Skin of body (tissue), 2 donors: ENCODE data around the gene VSTM4. TPM values are rescaled to one million over a fixed set of nuclear protein-coding genes. Genes with fewer than 3 reads are reported as not detected.

Experiments
- DNase-seq: peaks from one replicate; lab custom pipeline; 2025; lab: John Stamatoyannopoulos, UW
- total RNA-seq: library from RNA; depleted of rRNA; stranded (reverse); fragments of >200 nt; gene quantifications from one replicate; pipeline ENCODE4 v1.2.3, GENCODE V29; 2014

VSTM4 gene
- total RNA-seq, 1 donor from 2014 or later, result 40.5 TPM

DNA sequence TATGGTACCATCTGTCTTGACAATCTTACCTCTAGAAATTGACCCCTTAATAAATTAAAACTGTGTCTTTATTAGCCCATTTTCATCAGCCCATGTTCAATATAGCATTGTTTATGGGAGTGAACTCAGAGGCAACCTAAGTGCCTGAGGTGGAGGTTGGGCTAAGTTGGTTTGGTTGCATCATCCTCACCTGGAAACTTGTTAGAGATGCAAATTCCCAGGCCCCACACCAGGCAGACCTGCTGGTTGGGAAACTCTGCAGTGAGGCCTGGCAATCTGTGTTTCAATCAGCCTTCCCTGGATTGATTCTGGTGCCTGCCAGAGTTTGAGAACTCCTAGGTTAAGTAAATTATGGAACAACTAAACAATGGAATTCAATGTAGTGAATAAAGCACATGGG is 27.9 kb upstream of the VSTM4 start:
- no peak for DNase-seq

DNA sequence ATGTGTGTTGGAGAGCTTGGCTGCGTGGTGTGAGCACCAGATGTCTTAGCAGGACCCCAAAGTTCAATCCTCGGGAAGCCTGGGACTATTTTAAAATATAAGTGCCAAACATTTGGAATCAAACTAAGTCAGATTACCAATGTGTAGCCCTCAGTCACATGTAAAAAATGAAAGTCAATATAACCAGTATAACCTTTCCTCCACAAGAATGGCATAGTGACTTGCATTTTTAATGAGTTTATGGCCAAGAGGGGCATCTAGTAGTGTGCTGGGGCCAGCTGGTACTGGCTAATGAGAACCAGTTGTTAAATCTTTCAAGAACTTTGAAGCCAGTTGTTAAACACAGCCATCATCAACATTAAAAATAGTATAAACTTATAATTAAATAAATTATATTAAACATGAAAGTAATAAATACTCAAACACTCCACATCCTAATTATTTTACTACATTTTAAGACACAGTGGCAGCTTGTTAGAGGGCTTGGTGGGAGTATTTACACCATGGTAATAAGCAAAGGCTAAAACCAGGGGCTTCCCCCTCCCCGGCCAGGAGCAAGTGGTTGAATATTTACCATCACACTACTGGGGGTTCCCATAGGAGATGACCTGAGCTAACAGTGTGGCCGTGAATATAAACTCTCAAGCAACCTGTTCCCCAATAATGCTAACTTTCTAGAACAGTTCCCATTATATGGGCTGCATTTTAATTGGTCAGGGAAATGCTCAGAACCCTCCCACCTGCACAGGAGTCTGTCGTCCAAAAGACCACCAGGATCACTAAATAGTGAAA is 26.4 kb upstream of the VSTM4 start:
- DNase-seq, result peak; percentile 30

DNA sequence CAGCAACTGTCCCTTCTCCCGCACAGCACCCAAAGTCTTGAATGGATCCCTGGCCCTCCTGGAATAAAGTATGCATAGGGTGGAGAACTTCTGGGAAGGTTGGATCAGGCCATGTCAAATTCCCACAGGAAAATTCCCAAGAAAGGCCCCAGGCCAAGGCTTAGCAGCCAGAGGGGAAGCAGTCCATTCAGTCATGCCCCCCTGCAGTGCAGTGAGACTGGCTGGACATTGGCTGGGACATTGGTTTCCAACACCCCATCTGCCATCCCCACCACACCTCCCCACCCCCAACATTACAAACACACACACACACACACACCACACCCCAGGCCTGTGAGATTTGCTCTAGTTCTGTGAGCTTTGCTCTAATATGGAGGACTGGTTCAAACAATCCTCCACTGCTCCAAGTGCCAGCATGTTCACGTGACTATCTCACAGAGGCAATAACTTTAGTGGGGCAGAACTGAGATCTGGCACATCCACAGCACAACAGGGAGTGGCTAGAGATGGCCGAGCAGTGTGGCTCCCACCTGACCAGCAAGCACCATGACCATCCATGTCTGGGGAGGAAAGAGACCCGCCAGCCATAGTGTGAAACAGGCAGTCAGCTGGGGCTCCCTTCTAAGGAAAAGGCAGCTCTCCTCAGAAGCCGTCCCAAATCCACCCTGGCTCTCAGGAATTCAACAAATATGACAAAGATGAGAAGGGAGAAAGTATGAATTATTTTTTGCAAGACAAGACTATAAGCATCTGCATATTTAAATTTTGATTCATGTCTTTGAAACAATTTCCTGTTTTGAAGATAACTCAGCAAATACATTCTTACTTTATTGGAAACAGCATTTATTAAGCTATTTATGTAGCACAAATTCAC is 25.2 kb upstream of the VSTM4 start:
- DNase-seq, result no peak

DNA sequence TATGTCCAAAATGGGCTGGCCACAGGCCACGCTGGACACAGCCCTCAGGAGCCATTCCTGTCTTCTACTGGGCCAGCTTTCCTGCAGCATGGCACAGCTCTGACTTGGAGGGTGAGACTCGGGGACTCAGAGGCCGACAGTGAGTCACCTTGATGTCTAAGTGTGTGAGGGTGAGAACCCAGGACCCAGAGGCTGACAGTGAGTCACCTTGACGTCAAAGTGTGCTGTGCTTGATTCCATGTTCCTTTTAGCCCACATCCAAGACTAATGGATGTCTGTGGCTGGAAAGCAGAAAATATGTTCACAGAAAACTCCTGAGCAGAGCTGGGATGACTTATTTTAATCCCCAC is 24.5 kb upstream of the VSTM4 start:
- no peak for DNase-seq

DNA sequence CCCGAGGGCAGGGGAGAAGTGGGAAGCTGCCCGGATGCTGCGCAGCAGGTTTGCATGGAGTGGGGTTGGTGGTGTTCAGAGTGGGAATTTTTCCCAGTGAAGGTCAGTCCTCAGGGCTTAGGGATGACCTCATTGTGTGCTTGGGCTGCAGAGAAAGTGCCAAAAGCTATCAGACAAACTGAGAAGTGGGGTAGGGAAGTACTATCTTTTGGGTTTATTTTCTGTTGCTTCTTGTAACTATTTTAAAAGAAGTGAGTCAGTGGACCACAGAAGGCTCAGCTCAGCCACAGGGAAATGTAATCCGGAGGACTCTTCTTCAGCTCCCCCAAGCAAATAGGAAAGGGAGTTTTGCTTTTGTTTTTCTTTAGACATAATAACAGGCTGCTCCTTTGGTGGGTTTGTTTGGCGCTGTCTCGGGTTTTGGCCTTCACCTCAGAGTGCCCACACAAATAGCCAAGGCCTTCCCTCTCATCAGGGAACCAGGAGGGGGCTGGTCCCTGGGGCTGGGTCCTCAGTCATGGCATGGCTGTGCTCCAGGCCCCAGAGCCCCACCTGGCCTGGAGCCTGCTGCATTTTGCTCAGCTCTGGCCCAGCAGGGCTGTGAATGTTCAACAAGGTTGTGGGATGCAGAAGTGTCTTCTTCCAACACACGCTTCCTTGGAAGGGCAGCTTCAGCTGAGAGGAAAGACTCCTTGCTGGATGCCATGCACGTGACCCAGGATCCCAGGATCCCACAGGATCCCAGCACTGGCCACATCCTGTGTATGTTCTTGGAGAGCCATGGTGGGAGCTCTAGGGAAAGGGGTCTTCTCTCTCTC is 23.9 kb upstream of the VSTM4 start:
- DNase-seq, result peak; percentile 7

DNA sequence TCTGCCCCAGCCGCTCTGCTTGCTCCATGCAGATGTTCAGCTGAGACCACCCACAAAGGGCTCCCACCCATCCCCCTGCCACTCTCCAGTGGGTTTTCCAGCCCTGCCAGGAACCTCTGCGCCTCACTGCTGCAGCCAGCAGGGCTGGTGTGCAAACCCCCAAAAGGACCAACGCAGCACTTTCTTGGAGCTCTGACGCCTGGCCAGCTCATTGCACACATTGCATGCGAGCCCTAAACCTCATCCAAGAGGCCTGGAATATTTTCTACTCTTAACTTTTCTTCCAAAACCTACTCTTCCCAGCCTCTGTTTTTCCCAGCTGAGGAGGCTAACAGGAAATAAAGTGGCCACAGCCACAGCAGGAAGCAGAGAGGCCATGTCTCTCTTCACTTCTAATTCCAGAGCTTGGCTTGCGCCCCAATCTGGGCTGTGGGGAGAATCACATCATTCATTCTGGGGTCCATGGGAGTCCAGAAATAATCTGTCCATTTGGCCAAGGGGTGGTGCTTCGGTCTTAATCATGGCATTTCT is 23.1 kb upstream of the VSTM4 start:
- peak; percentile 88 for DNase-seq

DNA sequence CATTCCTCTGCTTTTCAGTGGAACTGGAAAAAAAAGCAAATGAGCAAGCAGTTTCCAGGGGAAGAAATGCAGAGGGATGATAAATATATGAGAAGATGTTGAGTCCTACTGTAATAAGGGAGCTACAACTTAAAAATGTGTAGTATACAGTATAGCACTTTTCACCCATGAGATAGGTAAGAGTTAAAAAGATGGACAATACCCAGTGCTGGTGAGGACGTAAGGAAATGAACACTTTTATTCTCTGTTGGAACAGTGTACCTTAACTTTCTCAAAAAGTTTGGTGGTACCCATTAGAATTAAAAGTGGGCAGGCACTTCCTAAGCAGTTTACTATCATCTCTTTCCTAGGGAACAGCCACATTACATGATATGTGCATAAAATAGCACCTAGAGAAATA is 21.2 kb upstream of the VSTM4 start:
- DNase-seq, result no peak

DNA sequence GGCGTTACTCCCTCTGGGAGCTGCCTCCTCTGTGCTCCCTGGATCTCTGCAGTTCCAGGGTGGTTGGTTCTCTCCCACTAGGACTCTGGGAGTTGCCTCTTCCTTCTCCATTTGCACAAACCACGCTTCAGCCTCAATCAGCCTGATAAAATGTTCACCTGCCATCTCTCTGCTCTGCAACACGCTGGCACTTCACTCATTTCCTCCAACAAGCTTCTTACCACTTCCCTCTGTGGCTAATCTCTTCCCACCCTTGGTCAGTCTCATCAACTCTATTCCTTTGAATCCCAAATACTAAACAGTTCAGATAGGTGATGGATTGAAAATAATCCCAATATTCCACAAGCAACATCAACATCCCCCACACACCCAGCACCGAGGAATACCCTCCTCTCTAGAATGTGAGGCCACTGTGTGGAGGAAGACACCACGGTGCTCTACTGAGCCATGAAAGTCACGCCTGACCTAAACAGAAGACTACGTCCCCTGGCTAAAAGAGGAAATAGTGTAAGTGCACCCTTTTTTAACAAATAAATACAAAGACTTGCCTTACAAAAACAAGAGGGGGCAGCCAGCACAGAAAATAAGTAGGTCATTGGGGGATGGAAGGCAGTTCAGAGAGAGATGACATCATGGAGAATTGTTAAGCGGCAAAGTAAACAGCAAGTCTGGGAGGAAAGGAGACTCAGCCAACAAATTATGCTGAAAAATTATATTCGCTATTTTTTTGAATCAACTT is 20.4 kb upstream of the VSTM4 start:
- peak; percentile 70 for DNase-seq

DNA sequence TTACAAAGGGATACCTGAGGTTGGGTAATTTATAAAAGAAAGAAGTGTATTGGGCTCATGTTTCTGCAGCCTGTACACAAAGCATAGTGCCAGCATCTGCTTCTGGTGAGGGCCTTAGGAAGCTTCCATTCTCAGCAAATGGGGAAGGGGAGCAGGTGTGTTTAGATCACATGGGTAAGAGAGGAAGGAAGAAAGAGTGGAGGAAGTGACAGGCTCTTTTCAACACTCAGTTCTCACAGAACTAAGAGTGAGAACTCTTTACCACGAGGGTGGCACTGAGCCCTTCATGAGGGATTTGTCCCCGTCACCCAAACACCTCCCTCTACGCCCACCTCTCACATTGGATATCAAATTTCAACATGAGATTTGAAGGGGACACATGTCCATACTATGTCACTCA is 19.0 kb upstream of the VSTM4 start:
- no peak for DNase-seq

DNA sequence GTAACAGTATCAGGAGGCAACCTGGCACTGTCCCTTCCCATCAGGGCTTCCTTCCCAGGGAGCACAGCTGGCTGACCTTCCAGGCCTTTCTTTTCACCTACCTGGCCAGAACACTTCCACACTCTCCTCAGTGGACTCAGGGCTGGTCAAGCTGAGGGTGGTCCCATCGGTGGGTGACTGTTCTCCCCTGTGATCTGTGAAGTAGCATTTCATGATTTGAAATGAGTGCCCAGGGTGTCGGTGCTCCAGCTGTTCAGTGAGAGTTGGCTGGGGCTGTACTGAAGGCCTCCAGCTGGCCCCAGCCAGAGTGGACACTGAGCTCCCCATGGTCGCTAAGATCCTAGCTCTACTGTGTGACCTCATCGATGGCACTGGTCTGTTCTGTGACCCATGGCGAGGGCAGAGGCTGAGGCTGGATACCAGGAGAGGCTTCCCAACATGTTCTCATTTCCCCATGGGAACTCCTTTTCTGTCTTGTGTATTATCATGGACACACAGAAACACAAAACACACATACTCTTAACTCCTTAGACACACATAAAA is 18.5 kb upstream of the VSTM4 start, which contains the start of gene FAM170B:
Gene FAM170B, minus strand, starts transcription at position 316 of the 543 bp plus-strand sequence. Its CDS starts 103 bp downstream, at position 213.
- DNase-seq, result no peak

DNA sequence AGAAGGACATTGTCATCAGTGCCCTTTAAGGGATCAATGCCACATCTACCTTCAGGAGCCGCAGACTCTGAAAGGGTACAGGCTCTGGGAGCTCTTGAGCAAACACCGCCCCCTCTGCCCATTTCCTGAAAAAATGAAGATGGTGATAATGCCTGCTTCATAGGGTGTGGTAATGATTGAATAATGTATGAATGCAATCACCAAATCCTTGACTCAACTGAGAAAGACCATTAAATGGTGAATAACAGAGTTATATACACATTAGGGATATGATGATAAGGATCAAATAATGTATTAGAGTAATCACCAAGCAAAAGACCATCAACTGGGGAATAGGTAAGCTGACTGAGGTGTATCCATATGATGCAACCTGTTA is 17.0 kb upstream of the VSTM4 start:
- DNase-seq, result no peak

DNA sequence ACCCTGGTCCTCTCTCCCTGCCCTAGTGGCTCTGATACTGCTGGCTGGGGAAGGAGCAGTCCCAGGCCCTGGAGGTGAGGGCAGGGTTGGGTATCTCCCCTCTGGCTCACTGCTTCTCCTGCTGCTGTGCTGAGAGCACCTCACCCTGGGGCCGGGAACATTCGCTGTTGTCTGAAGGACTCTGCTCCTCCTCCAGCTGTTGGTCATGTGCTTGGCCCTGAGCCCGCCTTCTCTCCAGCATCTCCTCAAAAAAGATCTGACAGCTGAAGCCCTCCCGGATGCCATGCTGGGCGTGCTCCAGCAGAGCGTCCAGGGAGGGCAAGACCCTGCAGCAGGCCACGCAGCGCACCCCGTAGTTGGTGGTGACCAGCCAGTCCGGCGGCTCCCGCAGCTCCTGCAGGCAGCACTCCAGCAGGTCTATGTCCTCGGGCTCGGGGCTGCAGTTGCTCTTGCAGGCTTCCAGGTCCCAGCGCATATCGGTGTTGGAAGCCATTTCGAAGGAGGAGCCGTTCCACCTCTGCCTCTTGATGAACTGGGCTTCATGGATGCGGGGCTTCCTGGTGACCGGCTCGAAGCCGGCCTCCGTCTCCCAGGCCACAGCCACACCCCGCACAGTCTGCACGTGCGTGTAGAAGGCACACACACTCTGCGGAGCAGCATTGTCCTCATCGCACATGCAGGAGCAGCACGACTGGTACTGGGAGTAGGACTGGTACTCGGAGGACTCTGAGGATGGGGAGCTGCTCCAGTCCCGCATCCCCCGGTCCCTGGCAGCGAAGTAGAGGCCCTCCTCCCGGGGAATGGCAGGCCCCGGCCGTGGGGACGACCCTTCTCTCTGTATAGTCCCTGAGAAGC is 16.4 kb upstream of the VSTM4 start:
- DNase-seq, result no peak

DNA sequence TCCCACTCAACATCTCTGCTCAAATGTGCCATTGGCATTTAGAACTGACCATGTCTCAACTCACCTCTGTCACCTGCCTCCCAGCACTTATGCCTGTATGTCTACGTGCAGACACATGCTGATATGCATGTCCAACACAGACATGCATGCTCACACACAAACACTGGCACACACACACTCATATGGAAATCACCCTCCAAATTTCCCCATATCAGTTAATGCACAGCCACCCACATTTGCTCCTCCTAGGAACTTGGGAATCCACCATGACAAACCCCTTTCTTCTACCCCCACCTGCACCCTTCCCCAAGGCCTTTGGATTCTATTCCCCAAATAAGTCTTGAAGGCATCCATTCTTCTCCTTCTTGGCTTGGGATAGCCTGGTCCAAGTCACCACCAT is 14.1 kb upstream of the VSTM4 start:
- no peak for DNase-seq

DNA sequence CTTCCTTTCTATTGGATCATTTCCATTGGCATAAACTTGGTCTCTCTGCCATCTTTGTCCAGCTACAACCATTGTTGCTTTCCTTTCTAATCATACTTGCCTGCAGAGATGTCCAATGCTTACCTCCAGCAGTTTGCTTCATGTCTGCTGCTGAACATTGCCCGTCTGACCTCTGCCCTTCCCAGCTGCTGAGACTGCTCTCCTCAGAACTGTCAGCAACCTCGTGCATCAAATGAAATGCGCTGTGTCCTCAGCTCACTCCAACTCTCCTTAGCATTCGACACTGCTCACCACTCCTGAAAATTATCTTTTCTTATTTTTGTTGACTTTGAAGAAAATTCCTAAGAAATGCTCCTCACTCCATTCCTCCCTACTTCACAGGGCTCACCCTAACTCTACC is 13.5 kb upstream of the VSTM4 start:
- DNase-seq, result no peak

DNA sequence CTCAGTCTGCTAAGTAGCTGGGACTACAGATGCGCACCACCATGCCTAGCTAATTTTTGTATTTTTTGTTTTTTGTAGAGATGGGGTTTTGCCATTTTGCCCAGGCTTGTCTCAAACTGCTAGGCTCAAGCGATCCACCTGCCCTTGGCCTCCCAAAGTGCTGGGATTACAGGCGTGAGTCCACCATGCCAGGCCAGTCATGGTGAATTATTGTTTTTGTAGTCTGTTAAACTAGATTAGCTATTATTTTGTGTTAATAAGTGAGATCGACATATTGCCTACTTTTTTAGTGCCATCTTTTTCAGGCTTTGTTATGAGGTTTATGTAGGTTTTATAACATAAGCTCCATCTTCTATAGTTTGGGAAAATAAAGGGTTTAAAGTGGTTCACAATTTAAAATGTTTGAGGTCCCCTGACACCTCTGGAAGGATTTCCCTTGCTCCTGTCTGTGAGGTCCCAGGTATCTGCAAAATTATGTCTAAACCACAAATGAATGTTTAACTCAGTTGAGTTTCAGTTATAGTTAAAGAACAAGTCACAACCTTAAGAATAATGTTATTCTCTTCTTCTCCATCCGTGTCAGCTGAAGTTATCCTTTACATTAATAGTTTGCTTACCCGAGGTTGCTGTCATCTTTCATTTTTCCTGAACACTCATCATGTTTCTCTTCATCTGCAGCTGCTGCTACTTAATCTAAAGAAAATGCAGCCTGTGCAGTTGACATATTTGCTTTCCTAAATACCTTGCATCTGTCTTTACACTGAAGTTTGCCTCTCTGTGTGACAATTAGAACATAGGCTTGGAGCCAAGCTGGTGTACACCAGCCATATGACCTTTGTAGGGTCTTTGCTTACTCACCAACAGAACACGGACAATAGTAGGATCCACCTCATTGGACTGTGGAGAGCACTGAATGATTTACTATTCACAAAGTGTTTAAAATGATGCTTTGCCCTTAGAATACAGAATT is 8.9 kb upstream of the VSTM4 start:
- no peak for DNase-seq

DNA sequence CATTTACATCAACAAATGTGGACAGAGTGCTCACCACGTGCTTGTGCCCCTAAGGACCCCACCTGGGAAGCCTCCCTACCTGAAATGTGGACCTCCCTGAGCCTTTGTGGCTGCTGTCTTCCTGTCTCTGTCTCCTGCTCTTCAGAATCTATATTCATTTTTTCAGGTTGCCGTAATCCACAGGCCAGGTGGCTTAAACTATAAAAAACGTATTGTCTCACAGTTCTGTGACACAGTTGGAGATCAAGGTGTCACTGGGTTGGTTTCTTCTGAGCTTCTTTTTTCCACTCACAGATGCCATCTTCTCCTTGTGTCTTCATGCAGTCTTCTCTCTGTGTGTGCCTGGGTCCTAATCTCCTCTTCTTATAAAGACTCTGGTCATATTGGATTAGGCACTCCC is 5.6 kb upstream of the VSTM4 start:
- no peak for DNase-seq

DNA sequence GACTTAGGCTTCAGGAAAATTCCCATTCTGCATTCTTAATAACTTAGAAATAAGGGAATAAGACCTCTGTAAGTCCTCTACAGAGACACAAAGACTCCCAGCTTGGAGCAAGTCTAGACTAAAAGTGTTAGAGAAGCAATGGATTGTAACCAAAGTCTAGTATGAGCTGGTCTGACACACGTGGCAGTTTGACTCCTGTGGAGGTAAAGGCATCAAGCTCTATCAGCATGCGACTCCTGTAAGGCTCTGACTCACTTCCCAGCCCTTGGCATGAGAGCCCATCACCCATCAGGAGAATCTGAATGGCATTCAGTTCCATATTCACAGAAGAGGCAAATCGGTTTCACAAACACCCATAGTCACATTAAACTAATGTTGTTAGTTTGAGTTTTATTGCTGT is 4.4 kb upstream of the VSTM4 start:
- DNase-seq, result no peak

DNA sequence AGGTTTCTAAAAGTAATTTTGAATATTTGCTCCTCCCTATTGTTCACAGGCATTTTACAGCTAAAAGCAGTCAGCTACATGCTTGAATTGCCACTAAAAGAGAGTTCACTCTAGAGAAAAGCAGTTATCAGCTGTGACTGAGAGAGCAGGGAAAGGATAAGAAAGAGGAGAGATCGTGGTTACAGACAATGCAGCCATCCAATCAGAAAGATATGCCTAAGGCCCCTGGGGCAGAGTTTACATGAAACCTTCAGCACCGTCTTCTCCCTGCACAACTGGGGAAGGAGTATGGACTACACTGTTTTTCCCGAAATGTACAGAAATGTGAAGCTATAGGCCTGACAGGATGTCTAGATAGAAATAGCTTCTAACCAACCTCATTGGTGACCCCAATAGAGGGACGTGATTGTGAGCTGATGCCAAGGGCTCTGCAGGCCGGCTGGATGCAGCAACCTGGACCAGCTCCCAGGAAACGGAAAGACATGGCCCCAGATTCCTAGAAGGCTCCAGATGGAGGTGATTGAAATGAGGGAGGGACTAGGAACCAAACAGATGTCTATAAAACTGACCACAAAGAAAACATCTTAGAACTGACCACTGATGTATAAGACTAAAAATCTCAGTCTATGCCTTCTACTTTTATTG is 3.2 kb upstream of the VSTM4 start:
- DNase-seq, result no peak
